HEK293 (cell line): ENCODE data around the gene APBB2.

Source experiments
- CTCF ChIA-PET: fragments of 350-600 bp; formaldehyde crosslinking; extraction: SDS; loops from one replicate; lab custom pipeline; 2021; ENCODE audit warnings: antibody characterized with exemption; lab: Yijun Ruan, JAX
- POLR2A ChIA-PET: fragments of 300-600 bp; formaldehyde crosslinking; extraction: SDS; loops from one replicate; lab custom pipeline; 2020; ENCODE audit warnings: antibody characterized with exemption, inconsistent platforms; lab: Yijun Ruan, JAX
- H3K27ac ChIP-seq: fragments of 200-500 bp; sonication (Bioruptor generic); 2 replicates; pipeline ENCODE4 v1.5.1; 2014; ENCODE audit warnings: low read depth, low read length, control low read depth, inconsistent platforms; ENCODE audit errors: extremely low read depth
- H3K36me3 ChIP-seq, 2 experiments: fragments of 200-500 bp in 1 of 2; sonication (Bioruptor generic) in 1 of 2; 1 replicate in 1 of 2; 2 replicates in 1 of 2; pipeline ENCODE4 v1.5.1; 2014 to 2017; ENCODE audit warnings: inconsistent platforms in 2 of 2, low read length in 2 of 2; ENCODE audit not compliant: control insufficient read depth in 2 of 2, insufficient read depth in 1 of 2
- H3K4me1 ChIP-seq: fragments of 200-500 bp; sonication (Bioruptor generic); 2 replicates; pipeline ENCODE4 v1.5.1; 2014; ENCODE audit warnings: mild to moderate bottlenecking, low read length, inconsistent platforms; ENCODE audit not compliant: control insufficient read depth, insufficient read depth
- H3K4me3 ChIP-seq: 2 replicates; pipeline ENCODE4 v1.5.1; 2011; ENCODE audit warnings: low read depth, mild to moderate bottlenecking, control low read depth, low read length, moderate library complexity
- H3K9me3 ChIP-seq: fragments of 200-500 bp; sonication (Bioruptor generic); 2 replicates; pipeline ENCODE4 v1.5.1; 2014; ENCODE audit warnings: low read depth, low read length, inconsistent platforms; ENCODE audit not compliant: control insufficient read depth, insufficient read depth
- MZF1 ChIP-seq: fragments of 450-650 bp; formaldehyde crosslinking; IDR thresholded peaks from 2 replicates; pipeline ENCODE4 v1.5.1; 2017; ENCODE audit warnings: missing biosample characterization, missing genetic modification characterization, borderline replicate concordance
- ZBTB17 ChIP-seq: fragments of 450-650 bp; formaldehyde crosslinking; IDR thresholded peaks from 2 replicates; pipeline ENCODE4 v1.5.1; 2016; ENCODE audit warnings: missing biosample characterization, missing genetic modification characterization
- ZBTB20 ChIP-seq: fragments of 450-650 bp; formaldehyde crosslinking; IDR thresholded peaks from 2 replicates; pipeline ENCODE4 v1.5.1; 2016; ENCODE audit warnings: missing biosample characterization, missing genetic modification characterization
- ZNF138 ChIP-seq: fragments of 450-650 bp; formaldehyde crosslinking; IDR thresholded peaks from 2 replicates; pipeline ENCODE4 v1.5.1; 2016; ENCODE audit warnings: missing biosample characterization, missing genetic modification characterization, borderline replicate concordance
- ZNF18 ChIP-seq: fragments of 450-650 bp; formaldehyde crosslinking; IDR thresholded peaks from 2 replicates; pipeline ENCODE4 v1.5.1; 2016; ENCODE audit warnings: missing biosample characterization, missing genetic modification characterization
- ZNF302 ChIP-seq: fragments of 450-650 bp; formaldehyde crosslinking; IDR thresholded peaks from 2 replicates; pipeline ENCODE4 v1.5.1; 2016; ENCODE audit warnings: missing biosample characterization, missing genetic modification characterization, low read depth
- ZNF366 ChIP-seq: fragments of 450-650 bp; formaldehyde crosslinking; conservative IDR thresholded peaks from 2 replicates; pipeline ENCODE4 v1.5.1; 2016; ENCODE audit warnings: missing biosample characterization, missing genetic modification characterization
- ZNF561 ChIP-seq: fragments of 450-650 bp; IDR thresholded peaks from 2 replicates; pipeline ENCODE4 v1.5.1; 2018; ENCODE audit warnings: missing biosample characterization, missing genetic modification characterization, borderline replicate concordance
- ZNF600 ChIP-seq: fragments of 450-650 bp; formaldehyde crosslinking; IDR thresholded peaks from 2 replicates; pipeline ENCODE4 v1.5.1; 2016; ENCODE audit warnings: missing biosample characterization, missing genetic modification characterization
- ZNF639 ChIP-seq: fragments of 450-650 bp; formaldehyde crosslinking; IDR thresholded peaks from 2 replicates; pipeline ENCODE4 v1.5.1; 2016; ENCODE audit warnings: missing biosample characterization, missing genetic modification characterization
- ZNF843 ChIP-seq: fragments of 450-650 bp; formaldehyde crosslinking; IDR thresholded peaks from 2 replicates; pipeline ENCODE4 v1.5.1; 2016; ENCODE audit warnings: missing biosample characterization, missing genetic modification characterization
- ZSCAN30 ChIP-seq: fragments of 450-650 bp; IDR thresholded peaks from 2 replicates; pipeline ENCODE4 v1.5.1; 2018; ENCODE audit warnings: missing biosample characterization, mild to moderate bottlenecking, missing genetic modification characterization, moderate library complexity
- ZXDB ChIP-seq: fragments of 450-650 bp; formaldehyde crosslinking; IDR thresholded peaks from 2 replicates; pipeline ENCODE4 v1.5.1; 2016; ENCODE audit warnings: missing biosample characterization, missing genetic modification characterization
- TF ChIP-seq, protein P1 (sequence below): fragments of 450-650 bp; formaldehyde crosslinking; IDR thresholded peaks from 2 replicates; pipeline ENCODE4 v1.5.1; 2016; ENCODE audit warnings: missing biosample characterization, missing genetic modification characterization
- TF ChIP-seq, protein P2 (sequence below): fragments of 450-650 bp; formaldehyde crosslinking; IDR thresholded peaks from 2 replicates; pipeline ENCODE4 v1.5.1; 2017; ENCODE audit warnings: missing biosample characterization, missing genetic modification characterization
- TF ChIP-seq, protein P3 (sequence below): fragments of 450-650 bp; formaldehyde crosslinking; conservative IDR thresholded peaks from 2 replicates; pipeline ENCODE4 v1.5.1; 2016; ENCODE audit warnings: low read depth, missing biosample characterization, missing genetic modification characterization

Gene APBB2

DNA sequence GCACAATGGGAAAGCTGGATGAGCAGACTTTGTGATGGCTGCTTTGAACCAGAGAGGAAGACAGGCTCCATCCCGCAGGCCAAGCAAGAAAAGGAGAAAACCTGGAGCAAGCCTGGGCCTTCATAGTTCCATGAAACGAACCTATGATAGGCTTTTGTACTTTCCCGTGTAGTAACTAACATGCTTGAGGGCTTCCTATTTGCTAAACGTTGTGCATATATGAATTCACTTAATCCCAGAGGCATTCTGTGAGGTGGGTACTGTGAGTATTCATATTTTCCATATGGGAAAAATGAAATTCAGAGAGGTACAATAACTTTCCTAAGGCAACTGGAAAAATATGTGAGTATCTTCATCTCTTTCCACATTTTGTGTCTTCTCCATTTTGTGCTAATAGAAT, 13.6 kb upstream of the APBB2 start (continued):
- TF ChIP-seq, protein P1, sequence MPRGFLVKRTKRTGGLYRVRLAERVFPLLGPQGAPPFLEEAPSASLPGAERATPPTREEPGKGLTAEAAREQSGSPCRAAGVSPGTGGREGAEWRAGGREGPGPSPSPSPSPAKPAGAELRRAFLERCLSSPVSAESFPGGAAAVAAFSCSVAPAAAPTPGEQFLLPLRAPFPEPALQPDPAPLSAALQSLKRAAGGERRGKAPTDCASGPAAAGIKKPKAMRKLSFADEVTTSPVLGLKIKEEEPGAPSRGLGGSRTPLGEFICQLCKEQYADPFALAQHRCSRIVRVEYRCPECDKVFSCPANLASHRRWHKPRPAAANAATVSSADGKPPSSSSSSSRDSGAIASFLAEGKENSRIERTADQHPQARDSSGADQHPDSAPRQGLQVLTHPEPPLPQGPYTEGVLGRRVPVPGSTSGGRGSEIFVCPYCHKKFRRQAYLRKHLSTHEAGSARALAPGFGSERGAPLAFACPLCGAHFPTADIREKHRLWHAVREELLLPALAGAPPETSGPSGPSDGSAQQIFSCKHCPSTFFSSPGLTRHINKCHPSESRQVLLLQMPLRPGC (tag by site-specific recombination), result no peak

DNA sequence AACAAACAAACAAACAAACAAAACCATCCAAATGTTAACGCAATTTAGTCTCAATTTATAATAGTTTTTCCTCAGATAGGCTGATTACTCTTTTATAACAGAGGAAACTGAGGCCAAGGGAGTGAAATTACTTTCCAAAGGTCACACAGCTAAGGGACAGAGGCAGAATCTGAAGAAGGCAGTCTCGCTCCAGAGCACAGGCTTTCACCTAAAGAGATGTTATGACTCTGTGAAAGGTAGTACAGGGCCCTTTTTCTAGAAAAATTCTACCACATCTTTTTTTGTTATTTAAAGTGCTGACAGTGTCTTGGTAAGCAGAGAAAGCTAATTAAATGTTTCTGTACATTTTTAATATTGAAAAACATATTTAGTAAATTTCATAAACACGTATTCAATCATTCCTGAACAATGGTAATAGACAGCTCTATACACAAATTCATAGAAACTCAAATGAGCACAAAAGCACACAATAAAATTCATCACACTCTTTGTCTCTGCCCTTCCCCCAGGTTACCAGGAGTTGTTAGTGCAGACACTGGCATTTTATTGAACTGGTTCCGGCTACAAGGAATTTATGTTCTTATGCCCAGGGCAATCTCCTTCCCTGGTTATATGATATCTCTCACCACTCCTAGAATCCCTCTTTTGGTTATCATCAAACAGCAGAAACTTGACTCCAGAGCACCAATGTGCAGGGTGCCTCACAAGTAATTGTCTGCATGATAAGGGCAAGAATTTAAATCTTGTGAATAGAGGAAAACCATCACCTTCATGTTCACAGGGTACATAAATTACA, 7.7 kb upstream of the APBB2 start:
- H3K4me1 ChIP-seq, result peaks cover 5% of the 10 kb centered on the region; the same call in 1 of the 2 replicates
- CTCF ChIA-PET, result interaction anchor here (1.2 kb wide), 1 partner anchor 246 kb away, joined by 5 read pairs; no protein-coding TSS in a partner anchor
- TF ChIP-seq ZNF561 (tag by site-specific recombination) (0 out of 2 replicates have a peak, but pooled peaks have one; percentile 22), ZNF366 (tag by site-specific recombination) (0 out of 2 replicates have a peak, but pooled peaks have one; percentile 16), ZNF843 (tag by site-specific recombination) (peak; percentile 63; the same call in 1 of the 2 replicates), ZNF302 (tag by site-specific recombination) (no peak), ZSCAN30 (tag by site-specific recombination) (peak; percentile 31; the same call in 1 of the 2 replicates), MZF1 (tag by site-specific recombination) (peak; percentile 97), ZXDB (peak; percentile 49; the same call in 1 of the 2 replicates), ZNF138 (tag by site-specific recombination) (no peak), ZBTB20 (tag by site-specific recombination) (0 out of 2 replicates have a peak, but pooled peaks have one; percentile 33), ZBTB17 (tag by site-specific recombination) (peak; percentile 31; the same call in 1 of the 2 replicates), ZNF18 (tag by site-specific recombination) (peak; percentile 31; the same call in 1 of the 2 replicates), ZNF600 (peak; percentile 36; the same call in 1 of the 2 replicates), ZNF639 (tag by site-specific recombination) (no peak)
- TF ChIP-seq, protein P2, sequence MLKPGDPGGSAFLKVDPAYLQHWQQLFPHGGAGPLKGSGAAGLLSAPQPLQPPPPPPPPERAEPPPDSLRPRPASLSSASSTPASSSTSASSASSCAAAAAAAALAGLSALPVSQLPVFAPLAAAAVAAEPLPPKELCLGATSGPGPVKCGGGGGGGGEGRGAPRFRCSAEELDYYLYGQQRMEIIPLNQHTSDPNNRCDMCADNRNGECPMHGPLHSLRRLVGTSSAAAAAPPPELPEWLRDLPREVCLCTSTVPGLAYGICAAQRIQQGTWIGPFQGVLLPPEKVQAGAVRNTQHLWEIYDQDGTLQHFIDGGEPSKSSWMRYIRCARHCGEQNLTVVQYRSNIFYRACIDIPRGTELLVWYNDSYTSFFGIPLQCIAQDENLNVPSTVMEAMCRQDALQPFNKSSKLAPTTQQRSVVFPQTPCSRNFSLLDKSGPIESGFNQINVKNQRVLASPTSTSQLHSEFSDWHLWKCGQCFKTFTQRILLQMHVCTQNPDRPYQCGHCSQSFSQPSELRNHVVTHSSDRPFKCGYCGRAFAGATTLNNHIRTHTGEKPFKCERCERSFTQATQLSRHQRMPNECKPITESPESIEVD (tag by site-specific recombination), result peak; percentile 87
- TF ChIP-seq, protein P3, sequence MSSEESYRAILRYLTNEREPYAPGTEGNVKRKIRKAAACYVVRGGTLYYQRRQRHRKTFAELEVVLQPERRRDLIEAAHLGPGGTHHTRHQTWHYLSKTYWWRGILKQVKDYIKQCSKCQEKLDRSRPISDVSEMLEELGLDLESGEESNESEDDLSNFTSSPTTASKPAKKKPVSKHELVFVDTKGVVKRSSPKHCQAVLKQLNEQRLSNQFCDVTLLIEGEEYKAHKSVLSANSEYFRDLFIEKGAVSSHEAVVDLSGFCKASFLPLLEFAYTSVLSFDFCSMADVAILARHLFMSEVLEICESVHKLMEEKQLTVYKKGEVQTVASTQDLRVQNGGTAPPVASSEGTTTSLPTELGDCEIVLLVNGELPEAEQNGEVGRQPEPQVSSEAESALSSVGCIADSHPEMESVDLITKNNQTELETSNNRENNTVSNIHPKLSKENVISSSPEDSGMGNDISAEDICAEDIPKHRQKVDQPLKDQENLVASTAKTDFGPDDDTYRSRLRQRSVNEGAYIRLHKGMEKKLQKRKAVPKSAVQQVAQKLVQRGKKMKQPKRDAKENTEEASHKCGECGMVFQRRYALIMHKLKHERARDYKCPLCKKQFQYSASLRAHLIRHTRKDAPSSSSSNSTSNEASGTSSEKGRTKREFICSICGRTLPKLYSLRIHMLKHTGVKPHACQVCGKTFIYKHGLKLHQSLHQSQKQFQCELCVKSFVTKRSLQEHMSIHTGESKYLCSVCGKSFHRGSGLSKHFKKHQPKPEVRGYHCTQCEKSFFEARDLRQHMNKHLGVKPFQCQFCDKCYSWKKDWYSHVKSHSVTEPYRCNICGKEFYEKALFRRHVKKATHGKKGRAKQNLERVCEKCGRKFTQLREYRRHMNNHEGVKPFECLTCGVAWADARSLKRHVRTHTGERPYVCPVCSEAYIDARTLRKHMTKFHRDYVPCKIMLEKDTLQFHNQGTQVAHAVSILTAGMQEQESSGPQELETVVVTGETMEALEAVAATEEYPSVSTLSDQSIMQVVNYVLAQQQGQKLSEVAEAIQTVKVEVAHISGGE (tag by site-specific recombination), result 0 out of 2 replicates have a peak, but pooled peaks have one; percentile 27
- TF ChIP-seq, all 188 proteins: peak for 12
- H3K36me3 ChIP-seq, result no peaks in the 10 kb centered on the region
- no peaks in the 10 kb centered on the region for H3K9me3 ChIP-seq
- no peak overlapping the region for H3K4me3 ChIP-seq
- POLR2A ChIA-PET, result interaction anchor here (0.7 to 1.2 kb wide), 2 partner anchors 36 to 1584 kb away, joined by 3 to 8 read pairs; no protein-coding TSS in a partner anchor
- no peak overlapping the region for H3K27ac ChIP-seq
